GM10266 (cell line): Measurements from ENCODE around the gene GAS5.
A peak's percentile ranks its signal among the peaks of the same experiment; 100 is the strongest.

Experiments used
- DNase-seq: peaks from one replicate; pipeline ENCODE4 v3.0.0; 2012; ENCODE audit errors: extremely low spot score
- CTCF ChIP-seq: IDR thresholded peaks from 2 replicates; pipeline ENCODE4 v1.5.1; 2012; ENCODE audit warnings: mild to moderate bottlenecking, low read depth; ENCODE audit not compliant: control insufficient read depth, insufficient read depth; ENCODE audit errors: missing control alignments

GAS5 gene

DNA sequence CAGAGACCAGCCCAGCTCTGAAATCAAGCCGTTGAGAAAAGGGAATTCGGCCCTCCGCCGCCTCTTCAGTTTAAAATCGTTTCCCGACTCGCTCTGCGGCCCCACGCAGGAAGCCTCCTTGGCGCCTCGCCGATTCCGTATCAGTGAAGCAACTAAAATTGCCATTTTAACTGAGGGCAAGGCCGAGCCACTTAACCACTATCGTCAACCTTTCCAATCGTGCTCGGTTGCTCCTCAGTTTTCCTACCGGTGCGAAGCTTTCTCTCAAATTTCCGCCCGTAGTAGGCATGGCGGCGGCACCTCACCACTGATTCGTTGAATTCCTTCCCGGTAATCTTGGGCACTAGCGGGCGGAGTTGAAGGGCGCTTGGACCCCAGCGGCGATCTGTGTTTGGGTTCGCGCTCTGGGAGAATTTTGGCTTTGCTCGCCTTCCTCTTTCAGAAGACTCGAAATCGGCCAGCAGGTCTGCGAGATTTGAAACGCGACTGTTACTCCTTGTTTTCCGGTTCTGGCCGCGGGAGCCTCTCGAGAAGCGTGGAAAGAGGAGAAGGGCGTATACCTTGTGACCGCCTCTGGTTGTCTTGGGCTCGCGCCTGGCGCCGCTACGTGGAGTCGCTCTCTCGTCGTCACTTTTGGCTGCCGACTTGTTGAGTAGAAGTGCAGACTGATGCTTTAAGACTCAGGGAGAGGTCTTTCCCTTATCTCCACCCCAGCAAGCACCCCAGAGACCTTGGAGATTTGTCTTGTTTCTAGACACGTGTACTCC, 43.3 kb downstream of the GAS5 start, which contains the start of the genes CENPL and DARS2:
Gene CENPL, minus strand, starts transcription at position 569 of the 767 bp plus-strand sequence. CDS start 13,584 bp downstream, outside the sequence.
Gene DARS2, plus strand, starts transcription at position 359 of the 767 bp plus-strand sequence. CDS start 557 bp downstream, outside the sequence.
- no peak for TF ChIP-seq CTCF

GRCh38 chr1:173823781-173824314, 43.9 kb downstream of the GAS5 start:
- peak; percentile 6 for DNase-seq
- no peak for TF ChIP-seq CTCF

More for the DNA sequence above, 43.3 kb downstream of the GAS5 start, which contains the start of the genes CENPL and DARS2:
- peak; percentile 86 for DNase-seq

GRCh38 chr1:173821680-173822079, 46.1 kb downstream of the GAS5 start:
- no peak for DNase-seq
- no peak for TF ChIP-seq CTCF

DNA sequence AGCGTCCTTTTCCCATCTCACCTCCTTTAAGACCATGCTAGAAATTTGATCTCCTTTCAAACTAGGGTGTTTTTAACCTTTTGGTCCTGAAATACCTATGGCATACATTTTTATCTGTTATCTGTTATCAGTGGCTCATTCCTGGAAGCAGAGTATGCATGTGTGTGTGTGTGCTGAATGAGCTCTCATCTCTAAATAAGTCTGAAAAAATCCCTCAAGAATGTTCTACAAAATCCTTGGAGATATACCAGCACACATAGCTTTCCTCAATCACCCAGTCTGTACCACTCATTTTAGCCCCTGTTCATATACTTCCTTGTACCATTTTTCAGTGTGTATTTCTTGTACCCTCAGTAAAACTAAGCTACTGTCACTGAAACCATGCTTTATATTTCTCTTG, 49.3 kb downstream of the GAS5 start:
- no peak for DNase-seq
- no peak for TF ChIP-seq CTCF
